Central memory CD8-positive, alpha-beta T cell (primary cell): ENCODE results near the gene NFYC.

Experiments used
- ATAC-seq: fragments of 150-1000 bp; cut with Tn5 transposase; replicated peaks from 2 replicates; pipeline ENCODE4 v1.10.0; 2022; ENCODE audit warnings: mild to moderate bottlenecking, moderate FRiP score, moderate number of reproducible peaks; ENCODE audit not compliant: poor library complexity, severe bottlenecking; ENCODE audit errors: extremely low read depth
- DNase-seq, 2 donors: peaks; one replicate each; pipeline ENCODE4 v3.0.0; 2021; ENCODE audit warnings: low spot score in 2 of 2
- H3K27ac Mint-ChIP-seq: one replicate; pipeline ENCODE4 v1.8.0; 2022; ENCODE audit warnings: low read depth, mild to moderate bottlenecking, moderate library complexity, mixed read lengths
- H3K27me3 Mint-ChIP-seq: one replicate; pipeline ENCODE4 v1.8.0; 2022; ENCODE audit warnings: mixed read lengths
- H3K36me3 Mint-ChIP-seq: one replicate; pipeline ENCODE4 v1.8.0; 2022; ENCODE audit warnings: mild to moderate bottlenecking, moderate library complexity, mixed read lengths; ENCODE audit not compliant: insufficient read depth
- H3K4me1 Mint-ChIP-seq: one replicate; pipeline ENCODE4 v1.8.0; 2022; ENCODE audit warnings: mixed read lengths
- H3K4me3 Mint-ChIP-seq: one replicate; pipeline ENCODE4 v1.8.0; 2022; ENCODE audit warnings: mild to moderate bottlenecking, moderate library complexity, mixed read lengths
- H3K9me3 Mint-ChIP-seq: one replicate; pipeline ENCODE4 v1.8.0; 2022; ENCODE audit warnings: mixed read lengths

The NFYC gene

GRCh38 chr1:40738831-40739230 lies 47.3 kb downstream of the NFYC start:
- DNase-seq (no peak), ATAC-seq (no peak)
- no peaks in the 10 kb centered on the region for H3K9me3 Mint-ChIP-seq
- H3K4me3 Mint-ChIP-seq: no peak overlapping the region
- peak overlapping the region; percentile 41 for H3K27ac Mint-ChIP-seq
- H3K36me3 Mint-ChIP-seq: peaks cover 23% of the 10 kb centered on the region
- no peaks in the 10 kb centered on the region for H3K27me3 Mint-ChIP-seq
- H3K4me1 Mint-ChIP-seq: peaks cover 37% of the 10 kb centered on the region

GRCh38 chr1:40739455-40740008 lies 48.0 kb downstream of the NFYC start:
- Mint-ChIP-seq H3K4me3 (no peak overlapping the region), H3K27me3 (no peaks in the 10 kb centered on the region), H3K9me3 (no peaks in the 10 kb centered on the region), H3K36me3 (peaks cover 23% of the 10 kb centered on the region), H3K27ac (no peak overlapping the region), H3K4me1 (peaks cover 40% of the 10 kb centered on the region)
- DNase-seq (no peak), ATAC-seq (no peak)

- ATAC-seq (no peak), DNase-seq (no peak)
- H3K4me1 Mint-ChIP-seq: peaks cover 40% of the 10 kb centered on the region
- no peaks in the 10 kb centered on the region for H3K27me3 Mint-ChIP-seq
- H3K36me3 Mint-ChIP-seq: peaks cover 23% of the 10 kb centered on the region
- no peak overlapping the region for H3K4me3 Mint-ChIP-seq
- H3K9me3 Mint-ChIP-seq: no peaks in the 10 kb centered on the region
- H3K27ac Mint-ChIP-seq: no peak overlapping the region
Observed at GRCh38 chr1:40740039-40740996, 48.8 kb downstream of the NFYC start.

DNA sequence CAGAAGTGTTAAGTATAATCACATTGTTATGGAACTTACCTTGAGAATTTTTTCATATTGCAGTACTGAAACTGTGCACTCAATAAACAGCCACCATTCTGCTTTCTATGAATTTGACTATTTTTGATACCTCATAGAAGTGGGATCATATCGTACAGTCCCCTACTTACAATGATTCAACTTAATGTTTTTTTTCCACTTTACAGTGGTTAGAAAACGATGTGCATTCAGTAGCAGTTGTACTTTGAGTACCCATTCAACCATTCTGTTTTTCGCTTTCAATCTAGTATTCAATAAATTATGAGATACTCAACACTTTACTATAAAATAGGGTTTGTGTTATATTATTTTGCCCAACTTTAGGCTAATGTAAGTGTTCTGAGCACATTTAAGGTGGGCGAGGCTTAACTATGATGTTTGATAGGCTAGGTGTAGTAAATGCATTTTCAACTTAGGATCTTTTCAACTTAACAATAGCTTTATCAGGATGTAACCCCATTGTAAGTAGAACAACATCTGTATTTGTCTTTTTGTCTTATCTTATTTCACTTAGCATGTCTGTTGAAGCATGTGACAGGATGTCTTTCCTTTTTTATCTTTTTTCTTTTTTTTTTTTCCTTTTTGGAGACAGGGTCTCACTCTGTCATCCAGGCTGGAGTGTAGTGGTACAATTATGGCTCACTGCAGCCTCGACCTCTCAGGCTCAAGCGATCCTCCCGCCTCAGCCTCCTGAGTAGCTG lies 49.7 kb downstream of the NFYC start:
- Mint-ChIP-seq H3K4me3 (no peak overlapping the region), H3K36me3 (peaks cover 27% of the 10 kb centered on the region), H3K27ac (no peak overlapping the region), H3K27me3 (no peaks in the 10 kb centered on the region), H3K9me3 (no peaks in the 10 kb centered on the region), H3K4me1 (peaks cover 47% of the 10 kb centered on the region)
- no peak for DNase-seq
- no peak for ATAC-seq

- no peaks in the 10 kb centered on the region for H3K9me3 Mint-ChIP-seq
- H3K4me1 Mint-ChIP-seq: peaks cover 53% of the 10 kb centered on the region
- no peak for ATAC-seq
- H3K27me3 Mint-ChIP-seq: no peaks in the 10 kb centered on the region
- DNase-seq: no peak
- no peak overlapping the region for H3K4me3 Mint-ChIP-seq
- H3K27ac Mint-ChIP-seq: no peak overlapping the region
- H3K36me3 Mint-ChIP-seq: peaks cover 34% of the 10 kb centered on the region
Observed at GRCh38 chr1:40742363-40743061, 51.0 kb downstream of the NFYC start.

DNA sequence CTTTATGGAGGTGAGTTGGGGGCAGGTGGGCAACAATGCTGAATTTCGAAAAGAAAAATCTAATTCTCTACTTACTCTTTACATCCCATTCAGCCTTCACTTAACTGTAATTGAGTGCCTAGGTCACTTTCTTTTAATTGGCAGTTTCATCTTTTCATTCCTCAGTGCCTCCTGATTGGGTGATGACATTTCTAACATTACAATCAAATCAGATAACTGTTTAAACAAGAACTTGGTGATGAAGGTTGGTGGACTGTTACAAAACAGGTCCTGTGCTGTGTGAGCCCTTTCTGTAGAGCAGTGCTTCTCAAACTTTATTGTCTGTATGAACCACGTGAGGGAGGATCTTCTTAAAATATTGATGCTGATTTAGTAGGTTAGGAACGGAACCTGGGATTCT lies 51.9 kb downstream of the NFYC start:
- DNase-seq (no peak), ATAC-seq (no peak)
- Mint-ChIP-seq H3K27ac (no peak overlapping the region), H3K4me1 (peaks cover 52% of the 10 kb centered on the region), H3K4me3 (no peak overlapping the region), H3K27me3 (no peaks in the 10 kb centered on the region), H3K9me3 (no peaks in the 10 kb centered on the region), H3K36me3 (peaks cover 41% of the 10 kb centered on the region)

GRCh38 chr1:40743860-40744259 lies 52.4 kb downstream of the NFYC start:
- Mint-ChIP-seq H3K36me3 (peaks cover 42% of the 10 kb centered on the region), H3K27ac (no peak overlapping the region), H3K9me3 (no peaks in the 10 kb centered on the region), H3K27me3 (no peaks in the 10 kb centered on the region), H3K4me3 (no peak overlapping the region), H3K4me1 (peaks cover 48% of the 10 kb centered on the region)
- DNase-seq (no peak), ATAC-seq (no peak)

GRCh38 chr1:40745176-40745575 lies 53.7 kb downstream of the NFYC start:
- DNase-seq: no peak
- H3K4me3 Mint-ChIP-seq: no peak overlapping the region

GRCh38 chr1:40746344-40747090 lies 55.0 kb downstream of the NFYC start:
- DNase-seq (no peak), ATAC-seq (no peak)
- Mint-ChIP-seq H3K9me3 (no peaks in the 10 kb centered on the region), H3K27me3 (no peaks in the 10 kb centered on the region), H3K36me3 (peaks cover 49% of the 10 kb centered on the region), H3K27ac (peak overlapping the region; percentile 65), H3K4me3 (no peak overlapping the region), H3K4me1 (peaks cover 34% of the 10 kb centered on the region)

More at GRCh38 chr1:40745176-40745575, 53.7 kb downstream of the NFYC start:
- no peak for ATAC-seq
- H3K9me3 Mint-ChIP-seq: no peaks in the 10 kb centered on the region
- H3K27ac Mint-ChIP-seq: no peak overlapping the region
- H3K36me3 Mint-ChIP-seq: peaks cover 45% of the 10 kb centered on the region
- H3K27me3 Mint-ChIP-seq: no peaks in the 10 kb centered on the region
- peaks cover 42% of the 10 kb centered on the region for H3K4me1 Mint-ChIP-seq

DNA sequence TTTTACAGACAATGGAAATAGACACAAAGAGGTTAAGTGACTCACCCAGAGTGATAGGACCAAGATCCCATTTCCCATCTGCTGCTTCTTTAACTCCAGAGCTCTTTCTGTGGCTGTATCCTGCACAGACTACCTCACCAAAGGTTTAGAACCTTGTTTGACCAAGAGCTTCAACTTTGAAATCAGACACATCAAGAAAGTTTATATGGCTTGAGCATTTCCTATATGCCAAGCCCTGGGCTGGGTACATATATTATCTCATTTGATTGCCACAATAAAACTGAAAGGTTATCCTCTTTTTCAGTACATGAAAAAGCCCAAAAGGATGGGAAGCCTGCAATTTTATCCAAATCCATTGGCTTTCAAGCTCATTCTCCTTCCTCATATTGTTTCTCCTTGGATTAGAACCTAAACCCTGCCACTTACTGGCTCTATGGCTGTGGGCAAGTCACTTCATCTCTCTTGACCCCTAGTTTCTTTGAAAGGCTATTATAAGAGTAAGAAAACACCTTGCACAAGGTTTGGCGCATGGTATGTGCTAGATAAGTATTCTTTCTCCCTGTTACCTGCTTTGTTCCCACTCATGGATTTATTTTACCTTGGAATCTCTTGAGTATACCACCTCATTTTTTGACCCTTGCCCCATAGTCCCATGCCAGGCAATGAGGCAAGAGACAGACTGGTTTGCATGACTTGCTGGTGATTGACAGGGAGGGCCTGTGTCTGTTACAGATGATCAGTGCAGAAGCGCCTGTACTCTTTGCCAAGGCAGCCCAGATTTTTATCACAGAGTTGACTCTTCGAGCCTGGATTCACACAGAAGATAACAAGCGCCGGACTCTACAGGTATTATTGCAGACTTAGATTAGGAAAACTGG lies 57.6 kb downstream of the NFYC start:
- Mint-ChIP-seq H3K27ac (no peak overlapping the region), H3K27me3 (no peaks in the 10 kb centered on the region), H3K9me3 (no peaks in the 10 kb centered on the region), H3K4me1 (peaks cover 24% of the 10 kb centered on the region), H3K4me3 (no peak overlapping the region), H3K36me3 (peaks cover 54% of the 10 kb centered on the region)
- DNase-seq (no peak), ATAC-seq (no peak)

GRCh38 chr1:40749817-40750216 lies 58.3 kb downstream of the NFYC start:
- Mint-ChIP-seq H3K27me3 (no peaks in the 10 kb centered on the region), H3K4me1 (peaks cover 19% of the 10 kb centered on the region), H3K36me3 (peaks cover 57% of the 10 kb centered on the region), H3K27ac (no peak overlapping the region), H3K9me3 (no peaks in the 10 kb centered on the region), H3K4me3 (no peak overlapping the region)
- DNase-seq (no peak), ATAC-seq (no peak)
